HG03378 (cell line): ENCODE data around the gene IGF2BP1.
"Not testable (repeated sequence)": the region's sequence is repeated elsewhere in the genome, so short reads cannot be mapped to it uniquely, and the experiment has no call there.

Source experiments
- ATAC-seq: cut with Tn5 transposase; IDR thresholded peaks from one replicate; pipeline ENCODE4 v1.9.1; 2021; ENCODE audit warnings: mild to moderate bottlenecking, moderate library complexity; ENCODE audit not compliant: unreplicated experiment

IGF2BP1 gene

DNA sequence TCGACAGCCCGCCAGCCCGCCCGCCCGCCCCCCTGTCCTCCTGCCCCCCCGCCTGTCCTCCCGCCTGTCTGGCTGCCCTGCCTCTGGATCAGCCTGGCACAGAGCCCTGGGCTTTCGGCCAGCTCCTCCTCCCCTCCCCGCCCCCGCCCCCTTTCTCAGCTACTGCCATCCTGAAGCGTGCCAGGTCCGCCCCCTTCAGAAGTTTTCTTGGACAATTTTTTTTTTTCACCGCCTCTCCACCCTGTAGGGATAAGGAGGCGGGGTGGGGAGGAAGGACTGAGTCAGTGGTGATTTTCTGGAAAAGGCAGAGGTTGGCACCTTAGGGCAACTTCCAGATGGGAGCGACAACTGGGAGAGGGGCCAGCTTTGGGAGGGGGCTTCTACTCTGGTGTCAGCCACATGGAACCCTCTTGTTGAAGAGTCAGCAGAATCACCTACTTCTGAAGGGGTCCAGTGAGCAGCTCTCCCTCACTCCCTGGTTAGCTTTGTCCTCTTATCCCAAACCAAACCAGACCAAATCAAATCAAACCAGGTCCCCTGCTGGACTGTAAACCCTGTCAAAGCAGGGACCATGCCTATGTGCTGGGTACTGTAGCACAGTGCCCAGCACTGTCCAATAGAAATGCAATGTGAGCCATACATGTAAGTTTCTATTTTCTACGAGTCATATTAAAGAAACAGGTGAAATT, 19.7 kb downstream of the IGF2BP1 start:
- ATAC-seq, result no peak

DNA sequence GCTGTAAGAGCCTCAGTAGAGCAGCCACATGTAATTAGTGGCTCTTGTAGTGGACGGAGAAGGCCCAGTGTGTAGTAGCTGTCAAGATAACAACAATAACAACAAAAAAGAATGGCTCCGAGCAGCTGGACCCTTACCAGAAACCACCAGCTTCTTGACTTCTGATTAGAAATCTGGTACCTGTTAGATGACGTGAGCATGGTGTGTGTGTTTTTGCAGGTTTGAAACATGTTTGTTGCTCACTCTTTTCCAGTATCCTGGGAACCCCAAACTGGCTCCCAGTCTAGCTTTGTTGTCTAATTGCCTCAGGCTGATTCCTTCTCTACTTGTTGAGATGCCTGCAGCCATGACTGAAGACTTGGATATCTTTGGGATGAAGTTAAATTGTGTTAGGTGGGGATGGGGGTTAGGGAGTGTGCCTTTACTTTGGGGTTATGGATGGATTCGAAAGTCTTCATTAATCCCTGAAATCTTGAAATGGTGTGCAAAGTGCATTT, 21.0 kb downstream of the IGF2BP1 start:
- no peak for ATAC-seq

GRCh38 chr17:49018748-49019147, 21.6 kb downstream of the IGF2BP1 start:
- no peak for ATAC-seq

GRCh38 chr17:49020609-49021008, 23.4 kb downstream of the IGF2BP1 start:
- ATAC-seq, result no peak

DNA sequence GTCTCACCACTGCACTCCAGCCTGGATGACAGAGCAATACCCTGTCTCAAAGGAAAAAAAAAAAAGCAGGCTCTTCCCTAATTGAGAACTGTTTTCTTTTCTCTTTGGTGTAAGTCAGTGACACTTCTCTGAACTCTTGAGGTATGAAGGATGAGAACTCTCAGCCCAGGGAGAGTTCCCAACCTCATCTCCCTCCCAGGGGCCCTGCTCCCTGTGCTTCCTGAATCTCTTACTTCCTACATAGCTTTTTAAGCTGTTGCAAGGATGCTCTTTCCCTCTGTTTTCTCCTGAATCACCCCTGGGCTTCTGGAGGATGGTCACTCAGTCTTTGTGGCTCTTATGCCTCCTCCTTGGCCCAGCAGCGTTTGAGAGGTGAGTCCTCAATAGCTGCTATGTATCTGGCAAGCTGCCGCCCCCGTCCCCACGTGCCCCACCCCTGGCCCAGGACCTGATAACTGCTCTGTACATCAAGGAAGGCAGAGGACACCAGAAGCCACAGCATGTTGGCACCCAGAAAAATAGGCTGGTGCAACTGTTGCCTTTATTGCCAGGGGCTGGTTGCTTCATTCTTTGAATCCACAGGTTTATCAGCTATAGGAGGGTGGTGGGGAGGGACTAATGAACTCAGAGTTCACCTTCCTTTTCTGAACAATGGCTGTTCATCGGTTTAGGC, 24.0 kb downstream of the IGF2BP1 start:
- ATAC-seq, result no peak

DNA sequence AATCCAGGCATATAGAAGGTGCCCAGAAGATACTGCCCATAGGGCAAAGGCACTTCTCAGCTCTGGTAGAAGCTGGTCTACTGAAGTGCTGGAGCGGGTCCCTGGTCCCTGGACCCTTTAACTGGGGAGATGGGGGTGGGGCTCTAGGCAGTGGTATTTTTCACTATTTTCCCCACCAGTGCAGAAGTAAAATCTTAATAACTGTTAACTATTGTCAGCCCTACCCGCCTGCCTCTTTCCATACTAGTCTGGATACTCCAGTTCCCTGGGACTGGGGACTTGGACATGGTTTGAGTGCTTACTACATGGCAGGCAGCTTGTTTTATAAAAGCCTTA, 24.6 kb downstream of the IGF2BP1 start:
- ATAC-seq, result no peak

- no peak for ATAC-seq
These were observed 25.3 kb downstream of the IGF2BP1 start for GRCh38 chr17:49022391-49022941.

DNA sequence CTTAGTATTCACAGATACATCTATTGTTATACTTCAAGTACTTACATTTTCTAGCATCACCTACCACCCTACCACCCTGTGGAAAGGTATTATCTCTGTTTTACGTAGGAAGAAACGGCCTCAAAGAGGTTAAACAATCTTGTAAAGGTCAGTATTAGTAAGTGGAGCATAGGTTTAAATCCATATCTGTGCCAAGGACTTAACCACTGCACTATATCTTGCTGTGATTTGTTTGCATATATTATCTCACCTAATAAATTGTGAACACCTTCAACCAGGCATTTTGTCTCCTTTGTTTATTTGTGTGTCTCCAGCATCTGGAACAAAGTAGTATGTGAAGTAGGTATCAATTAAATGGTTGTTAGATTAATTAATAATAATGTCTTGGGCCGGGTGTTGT, 27.3 kb downstream of the IGF2BP1 start:
- ATAC-seq, result no peak

DNA sequence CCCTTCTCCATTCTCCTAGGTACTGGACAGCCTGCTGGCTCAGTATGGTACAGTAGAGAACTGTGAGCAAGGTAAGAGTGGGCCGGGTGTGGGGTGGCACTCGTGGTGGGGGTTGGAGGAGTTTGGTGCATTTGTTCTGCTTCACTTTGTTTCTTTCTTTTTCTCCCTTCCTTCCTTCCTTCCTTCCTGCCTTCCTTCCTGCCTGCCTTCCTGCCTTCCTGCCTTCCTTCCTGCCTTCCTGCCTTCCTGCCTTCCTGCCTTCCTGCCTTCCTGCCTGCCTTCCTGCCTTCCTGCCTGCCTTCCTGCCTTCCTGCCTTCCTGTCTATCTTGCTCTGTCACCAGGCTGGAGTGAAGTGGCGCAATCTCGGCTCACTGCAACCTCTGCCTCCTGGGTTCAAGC, 29.3 kb downstream of the IGF2BP1 start:
- ATAC-seq, result not testable (repeated sequence)

- no peak for ATAC-seq
These were observed 31.1 kb downstream of the IGF2BP1 start for GRCh38 chr17:49028271-49028670.

DNA sequence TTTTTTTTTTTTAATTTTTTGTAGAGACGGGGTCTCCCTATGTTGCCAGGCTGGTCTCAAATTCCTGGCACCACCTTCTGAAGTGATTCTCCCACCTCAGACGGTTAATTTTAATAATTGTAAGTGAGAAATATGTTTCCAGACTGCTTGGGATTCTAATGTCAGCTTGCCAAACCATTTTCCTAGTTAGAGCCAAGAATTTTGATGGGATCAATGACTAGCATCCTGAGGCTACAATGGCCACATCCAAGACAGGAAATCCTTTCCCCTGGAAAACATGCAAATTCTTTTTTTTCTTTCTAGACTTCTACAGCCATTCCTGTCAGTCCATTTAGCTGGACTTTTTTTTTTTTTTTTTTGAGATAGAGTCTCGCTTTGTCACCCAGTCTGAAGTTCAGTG, 32.6 kb downstream of the IGF2BP1 start:
- no peak for ATAC-seq

GRCh38 chr17:49031965-49032928, 35.1 kb downstream of the IGF2BP1 start:
- ATAC-seq, result no peak

DNA sequence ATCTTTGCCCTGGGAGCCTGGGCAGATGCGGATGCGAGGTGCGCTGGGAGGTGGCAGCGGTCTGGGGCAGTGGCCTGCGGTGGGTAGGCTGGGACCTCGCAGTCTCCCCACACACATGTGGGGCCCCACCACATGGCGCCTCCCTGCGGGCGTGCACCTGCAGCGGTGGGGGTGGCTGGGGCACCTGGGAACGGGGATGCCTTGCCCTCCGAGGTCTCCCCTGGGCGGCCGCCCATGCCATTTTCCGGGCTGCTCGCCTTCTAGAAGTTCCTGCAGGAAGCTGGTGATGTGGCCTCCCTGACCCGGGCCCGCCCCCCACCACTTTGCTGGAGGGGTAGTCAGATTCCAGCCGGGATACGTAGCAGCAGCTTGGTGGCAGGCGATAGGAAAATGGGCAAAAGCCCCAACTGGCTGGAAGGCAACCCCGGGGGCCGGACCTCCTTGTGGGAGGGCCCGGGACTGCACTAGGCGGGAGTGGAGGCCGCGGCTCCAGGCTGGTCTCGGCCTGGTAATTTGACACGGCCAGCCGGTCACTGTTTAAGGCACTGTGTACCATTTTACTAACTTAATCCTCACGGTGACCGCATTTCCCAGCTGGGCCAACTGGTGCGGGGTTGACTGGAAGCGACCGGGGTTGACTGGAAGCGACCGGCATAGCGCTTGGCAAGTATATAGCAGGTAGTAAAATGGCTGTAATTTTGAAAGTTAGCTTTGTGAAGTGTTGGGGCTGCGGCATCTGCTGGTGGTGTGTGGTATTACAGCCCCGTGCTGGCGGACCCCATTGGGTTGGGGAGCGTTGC, 38.5 kb downstream of the IGF2BP1 start:
- ATAC-seq, result no peak

DNA sequence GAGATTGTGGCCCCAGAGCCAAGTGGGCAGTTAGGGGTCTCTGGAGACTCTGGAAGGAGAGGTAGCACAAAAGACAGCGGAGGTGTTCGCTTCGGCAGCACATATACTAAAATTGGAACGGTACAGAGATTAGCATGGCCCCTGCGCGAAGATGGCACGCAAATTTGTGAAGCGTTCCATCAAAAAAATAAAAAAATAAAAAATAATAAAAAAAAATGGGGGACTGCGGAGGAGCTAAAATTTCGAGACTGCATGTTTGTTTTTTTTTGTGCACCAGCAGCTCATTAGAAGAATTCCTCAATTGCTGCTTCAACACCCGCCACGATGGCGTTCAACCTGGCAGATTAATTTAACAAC, 39.1 kb downstream of the IGF2BP1 start:
- no peak for ATAC-seq

GRCh38 chr17:49038138-49038537, 41.0 kb downstream of the IGF2BP1 start:
- ATAC-seq, result no peak

DNA sequence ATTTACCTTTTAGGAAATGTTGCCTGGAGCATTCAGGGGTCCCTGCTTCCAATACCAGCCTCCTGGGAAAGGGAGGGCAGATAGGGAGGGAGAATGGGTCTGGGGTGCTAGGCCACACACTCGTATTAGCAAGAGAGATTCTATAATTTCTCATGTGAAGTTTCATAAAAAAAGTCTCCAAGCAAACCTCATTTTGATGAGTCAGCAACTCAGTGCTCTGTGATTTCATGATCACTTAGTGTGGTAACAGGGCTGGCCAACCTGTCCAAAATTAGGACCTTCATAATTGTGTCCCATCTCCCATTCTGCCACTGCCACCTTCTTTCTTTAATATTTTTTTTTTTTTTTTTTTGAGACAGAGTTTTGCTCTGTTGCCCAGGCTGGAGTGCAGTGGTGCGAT, 41.4 kb downstream of the IGF2BP1 start:
- no peak for ATAC-seq

GRCh38 chr17:49039518-49039917, 42.3 kb downstream of the IGF2BP1 start:
- not testable (repeated sequence) for ATAC-seq

GRCh38 chr17:49041527-49041926, 44.3 kb downstream of the IGF2BP1 start:
- ATAC-seq, result no peak

DNA sequence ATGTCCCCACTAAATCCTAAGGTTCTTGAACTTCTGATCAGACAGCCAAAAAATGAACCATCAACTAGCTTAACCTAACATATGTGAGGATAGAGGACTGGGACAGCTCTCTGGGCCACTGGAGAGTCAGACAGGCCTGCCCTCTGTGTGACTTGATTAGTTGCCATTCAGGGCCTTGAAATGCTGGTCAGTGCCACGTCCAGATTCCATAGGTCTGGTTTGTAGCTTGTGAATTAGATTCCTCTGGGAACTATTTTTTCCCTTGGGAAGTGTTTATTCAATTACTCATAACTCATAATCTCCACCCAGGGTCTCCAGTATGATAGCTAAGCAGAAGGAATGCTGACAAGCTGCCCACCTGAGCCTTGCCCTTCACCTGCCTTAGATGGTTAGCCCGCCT, 48.2 kb downstream of the IGF2BP1 start:
- ATAC-seq, result no peak

- ATAC-seq, result no peak
These were observed 49.7 kb downstream of the IGF2BP1 start for GRCh38 chr17:49046912-49047311.
